Ishikawa (cell line): ENCODE measurements around the gene GPR87.

ENCODE experiments used
- CEBPB ChIP-seq: IDR thresholded peaks from 2 replicates; pipeline ENCODE4 v1.6.1; 2012
- CREB1 ChIP-seq: IDR thresholded peaks from 2 replicates; pipeline ENCODE4 v1.6.1; 2012; ENCODE audit warnings: low read depth
- EGR1 ChIP-seq: IDR thresholded peaks from 2 replicates; pipeline ENCODE4 v1.6.1; 2012
- EP300 ChIP-seq: IDR thresholded peaks from 2 replicates; pipeline ENCODE4 v1.6.1; 2012; ENCODE audit warnings: borderline replicate concordance
- FOXM1 ChIP-seq: IDR thresholded peaks from 2 replicates; pipeline ENCODE4 v1.6.1; 2012; ENCODE audit warnings: low read depth, borderline replicate concordance
- MAX ChIP-seq: IDR thresholded peaks from 2 replicates; pipeline ENCODE4 v1.6.1; 2012
- NFIC ChIP-seq: IDR thresholded peaks from 2 replicates; pipeline ENCODE4 v1.6.1; 2012
- RAD21 ChIP-seq: IDR thresholded peaks from 2 replicates; pipeline ENCODE4 v1.6.1; 2012; ENCODE audit warnings: low read depth
- REST ChIP-seq: IDR thresholded peaks from 2 replicates; pipeline ENCODE4 v1.6.1; 2012; ENCODE audit warnings: low read depth, mild to moderate bottlenecking
- TAF1 ChIP-seq: IDR thresholded peaks from 2 replicates; pipeline ENCODE4 v1.6.1; 2012; ENCODE audit warnings: low read depth, mild to moderate bottlenecking
- TCF12 ChIP-seq: IDR thresholded peaks from 2 replicates; pipeline ENCODE4 v1.6.1; 2012; ENCODE audit warnings: low read depth
- TEAD4 ChIP-seq: IDR thresholded peaks from 2 replicates; pipeline ENCODE4 v1.6.1; 2012
- USF1 ChIP-seq: IDR thresholded peaks from 2 replicates; pipeline ENCODE4 v1.6.1; 2012
- YY1 ChIP-seq: IDR thresholded peaks from 2 replicates; pipeline ENCODE4 v1.6.1; 2012; ENCODE audit warnings: low read depth
- ZBTB7A ChIP-seq: IDR thresholded peaks from 2 replicates; pipeline ENCODE4 v1.6.1; 2012; ENCODE audit warnings: low read depth

The GPR87 gene

GRCh38 chr3:151351648-151352047 is 35.0 kb upstream of the GPR87 start:
- TF ChIP-seq USF1 (no peak), ZBTB7A (no peak), MAX (no peak), CREB1 (no peak), EGR1 (no peak), CEBPB (no peak), TEAD4 (no peak), YY1 (no peak), RAD21 (no peak), FOXM1 (no peak), TAF1 (no peak), NFIC (no peak), REST (no peak), TCF12 (no peak), EP300 (no peak)

- TF ChIP-seq TCF12 = no peak
- TF ChIP-seq ZBTB7A = no peak
- TF ChIP-seq CREB1 = no peak
- no peak for TF ChIP-seq REST
- TF ChIP-seq CEBPB = no peak
- TF ChIP-seq RAD21 = no peak
Observed at GRCh38 chr3:151351219-151351618, 34.6 kb upstream of the GPR87 start.

GRCh38 chr3:151350656-151351055 is 34.0 kb upstream of the GPR87 start:
- TF ChIP-seq TAF1 (no peak), CEBPB (no peak), CREB1 (no peak), ZBTB7A (no peak), RAD21 (no peak), FOXM1 (no peak), REST (no peak), EGR1 (no peak), MAX (no peak), EP300 (no peak), NFIC (no peak), TEAD4 (no peak), USF1 (no peak), TCF12 (no peak), YY1 (no peak)

- no peak for TF ChIP-seq ZBTB7A
- no peak for TF ChIP-seq REST
- no peak for TF ChIP-seq TEAD4
- no peak for TF ChIP-seq USF1
- no peak for TF ChIP-seq NFIC
- TF ChIP-seq CEBPB = no peak
- TF ChIP-seq TAF1 = no peak
- TF ChIP-seq TCF12 = no peak
- no peak for TF ChIP-seq FOXM1
- no peak for TF ChIP-seq CREB1
- no peak for TF ChIP-seq MAX
- TF ChIP-seq EP300 = no peak
- no peak for TF ChIP-seq EGR1
- TF ChIP-seq YY1 = no peak
- no peak for TF ChIP-seq RAD21
Observed at GRCh38 chr3:151347432-151347831, 30.8 kb upstream of the GPR87 start.
